Fibroblast of lung (primary cell): ENCODE results near the gene SPTBN1.

Experiments
- CTCF ChIP-seq, 2 donors: IDR thresholded peaks in 1 of 2; conservative IDR thresholded peaks in 1 of 2; 1 replicate in 1 of 2; 2 replicates in 1 of 2; pipeline ENCODE4 v1.5.1; 2011 to 2012; ENCODE audit warnings: low read length in 2 of 2, control low read depth in 1 of 2, inconsistent platforms in 1 of 2, low read depth in 1 of 2, mild to moderate bottlenecking in 1 of 2
- EZH2 ChIP-seq: IDR thresholded peaks from 2 replicates; pipeline ENCODE4 v1.5.1; 2012; ENCODE audit warnings: low read length, control low read depth, mild to moderate bottlenecking; ENCODE audit errors: missing control alignments

- TF ChIP-seq CTCF (conservative IDR thresholded peaks at IDR 0.05 in 1 of 2, IDR thresholded peaks at IDR 0.05 in 1 of 2; ENCODE audit: low read depth in 1 of 2, low read length in 2 of 2) (no peak), EZH2 (no peak)
Measured at GRCh38 chr2:54444503-54444902, 11.6 kb upstream of the SPTBN1 start.
